ENCODE results near the gene COPS2. TPM values are rescaled to one million over a fixed set of nuclear protein-coding genes. Genes with fewer than 3 reads are reported as not detected.

Gene COPS2
- total RNA-seq, 1 experiment from 2014 or later: 103 TPM

- no peaks in the 10 kb centered on the region for H3K9me3 ChIP-seq (replicated peaks)
- no peaks in the 10 kb centered on the region for H3K4me1 ChIP-seq
- H3K27ac ChIP-seq: no peak overlapping the region
- no peak overlapping the region for H3K4me3 ChIP-seq
- H3K36me3 ChIP-seq: peaks cover 42% of the 10 kb centered on the region
- no peaks in the 10 kb centered on the region for H3K27me3 ChIP-seq
- peak; percentile 19 to 60 for DNase-seq
Observed at GRCh38 chr15:49145651-49146609, 9.5 kb downstream of the COPS2 start.

DNA sequence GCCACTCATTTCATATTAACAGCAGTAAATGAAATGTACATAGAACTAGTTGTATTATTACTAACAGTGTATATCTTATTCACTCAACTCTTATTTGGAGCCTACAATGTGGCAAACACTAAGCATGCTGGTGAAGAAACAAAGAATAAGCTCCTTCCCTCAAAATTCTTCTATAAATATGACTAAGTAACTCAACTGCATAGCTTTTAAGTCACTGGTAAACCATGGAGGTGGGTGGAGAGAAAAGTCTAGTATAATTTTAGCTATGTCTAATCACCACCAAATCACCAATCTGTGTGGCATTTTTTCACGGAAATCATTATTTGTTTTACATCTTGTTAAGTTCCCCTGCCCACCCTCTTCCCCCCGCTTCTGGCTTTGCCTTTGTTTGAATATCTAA is 17.5 kb downstream of the COPS2 start:
- H3K9me3 ChIP-seq (replicated peaks): no peaks in the 10 kb centered on the region
- peaks cover 65% of the 10 kb centered on the region for H3K36me3 ChIP-seq
- H3K4me1 ChIP-seq: no peaks in the 10 kb centered on the region
- H3K27me3 ChIP-seq: no peaks in the 10 kb centered on the region
- no peak overlapping the region for H3K4me3 ChIP-seq
- no peak for DNase-seq
- no peak overlapping the region for H3K27ac ChIP-seq

DNA sequence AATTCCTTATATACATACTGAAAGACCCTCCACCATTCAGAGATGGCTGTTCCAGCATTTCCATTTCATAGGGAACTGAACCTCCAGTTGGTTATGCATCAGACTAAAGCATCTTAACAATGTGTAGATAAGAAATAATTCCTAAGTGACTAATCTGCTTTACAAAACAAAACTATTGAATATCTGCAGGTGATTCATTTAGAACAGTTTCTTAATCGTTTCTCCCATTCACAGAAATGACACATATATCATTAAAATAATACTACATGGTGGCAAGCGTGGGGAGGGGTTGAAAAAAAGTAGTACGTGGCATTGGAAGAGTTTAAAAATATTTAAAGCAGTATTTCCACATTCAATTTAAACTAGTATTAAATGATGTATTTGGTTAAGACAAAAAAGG is 19.5 kb downstream of the COPS2 start:
- Histone ChIP-seq H3K9me3 (replicated peaks) (no peaks in the 10 kb centered on the region), H3K36me3 (peaks cover 65% of the 10 kb centered on the region), H3K27me3 (no peaks in the 10 kb centered on the region), H3K4me1 (no peaks in the 10 kb centered on the region), H3K4me3 (no peak overlapping the region), H3K27ac (no peak overlapping the region)
- no peak for DNase-seq

DNA sequence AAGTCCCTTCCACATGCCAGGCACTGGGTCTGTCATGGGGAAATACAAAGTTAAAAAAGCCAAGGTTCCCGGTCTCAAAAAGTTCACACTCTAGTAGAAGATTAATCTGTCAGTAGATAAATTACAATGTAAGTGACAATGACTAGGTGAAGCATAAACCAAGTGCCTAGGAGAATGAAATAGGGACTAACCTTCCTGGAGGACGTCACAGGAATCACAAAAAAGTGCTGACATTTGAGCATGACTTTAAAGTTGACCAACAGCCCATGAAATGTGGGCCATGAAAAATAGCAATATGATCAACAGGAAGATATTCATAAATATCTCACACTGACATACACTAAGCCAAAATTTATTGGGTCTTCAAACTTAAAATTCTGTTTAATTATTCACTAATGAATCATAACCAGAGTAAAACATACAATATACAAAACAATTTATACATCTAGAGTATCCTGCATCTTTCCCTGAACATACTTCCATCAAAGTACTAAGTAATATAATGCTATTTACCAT is 20.0 kb downstream of the COPS2 start:
- no peak for DNase-seq
- no peaks in the 10 kb centered on the region for H3K4me1 ChIP-seq
- H3K27me3 ChIP-seq: no peaks in the 10 kb centered on the region
- H3K4me3 ChIP-seq: no peak overlapping the region
- H3K9me3 ChIP-seq (replicated peaks): no peaks in the 10 kb centered on the region
- H3K27ac ChIP-seq: no peak overlapping the region
- peaks cover 66% of the 10 kb centered on the region for H3K36me3 ChIP-seq

GRCh38 chr15:49134683-49135341 is 20.6 kb downstream of the COPS2 start:
- Histone ChIP-seq H3K27ac (no peak overlapping the region), H3K4me3 (no peak overlapping the region), H3K9me3 (replicated peaks) (no peaks in the 10 kb centered on the region), H3K36me3 (peaks cover 68% of the 10 kb centered on the region), H3K4me1 (no peaks in the 10 kb centered on the region), H3K27me3 (no peaks in the 10 kb centered on the region)
- no peak for DNase-seq

- Histone ChIP-seq H3K4me1 (no peaks in the 10 kb centered on the region), H3K27ac (no peak overlapping the region), H3K9me3 (replicated peaks) (no peaks in the 10 kb centered on the region), H3K4me3 (no peak overlapping the region), H3K27me3 (no peaks in the 10 kb centered on the region), H3K36me3 (peaks cover 78% of the 10 kb centered on the region)
- DNase-seq: no peak
Observed at GRCh38 chr15:49131403-49131802, 24.0 kb downstream of the COPS2 start.

DNA sequence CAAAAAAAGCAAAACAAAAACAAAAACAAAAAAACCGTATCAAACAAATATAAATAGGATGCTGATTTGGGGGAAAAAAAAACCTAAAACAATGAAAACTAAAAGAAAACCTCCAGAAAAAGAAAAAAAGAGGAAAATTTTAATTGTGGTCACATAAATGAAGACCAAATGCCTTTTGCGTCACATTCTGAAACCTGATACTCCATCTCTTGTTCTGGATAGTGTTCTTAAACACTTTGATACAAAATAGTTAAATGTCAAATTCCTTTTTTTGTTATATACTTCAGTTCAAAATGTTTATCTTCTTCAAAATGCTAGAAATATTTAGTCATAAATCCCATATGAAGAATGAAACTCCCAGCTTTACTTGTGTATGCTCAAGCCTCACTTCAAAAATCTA is 31.0 kb downstream of the COPS2 start:
- Histone ChIP-seq H3K9me3 (replicated peaks) (no peaks in the 10 kb centered on the region), H3K36me3 (peaks cover 37% of the 10 kb centered on the region), H3K27me3 (no peaks in the 10 kb centered on the region), H3K4me1 (no peaks in the 10 kb centered on the region), H3K27ac (no peak overlapping the region), H3K4me3 (no peak overlapping the region)
- no peak for DNase-seq

GRCh38 chr15:49122541-49123062 is 32.8 kb downstream of the COPS2 start:
- Histone ChIP-seq H3K4me3 (no peak overlapping the region), H3K36me3 (peaks cover 21% of the 10 kb centered on the region), H3K4me1 (no peaks in the 10 kb centered on the region), H3K27ac (no peak overlapping the region), H3K9me3 (replicated peaks) (no peaks in the 10 kb centered on the region), H3K27me3 (no peaks in the 10 kb centered on the region)
- DNase-seq: no peak

DNA sequence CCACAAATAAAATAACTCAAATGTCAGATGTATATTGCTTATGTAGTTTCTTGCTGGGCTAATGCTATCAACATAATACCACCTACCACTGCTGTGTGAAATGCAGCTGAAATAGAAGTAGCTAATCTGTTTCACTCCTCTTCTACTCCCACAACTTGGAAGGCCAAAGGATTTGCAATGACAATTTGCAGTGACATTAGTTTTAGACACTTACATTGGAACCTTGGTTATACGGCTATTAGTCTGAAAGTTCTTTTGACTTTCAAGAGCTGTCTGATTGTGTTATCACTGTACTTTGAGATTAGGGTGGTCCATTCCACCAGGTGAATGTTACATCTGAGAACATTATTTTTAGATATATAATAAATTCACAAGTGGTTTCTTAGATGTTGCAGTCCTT is 33.5 kb downstream of the COPS2 start:
- Histone ChIP-seq H3K36me3 (peaks cover 14% of the 10 kb centered on the region), H3K9me3 (replicated peaks) (no peaks in the 10 kb centered on the region), H3K27me3 (no peaks in the 10 kb centered on the region), H3K4me3 (no peak overlapping the region), H3K4me1 (no peaks in the 10 kb centered on the region), H3K27ac (no peak overlapping the region)
- DNase-seq: no peak

DNA sequence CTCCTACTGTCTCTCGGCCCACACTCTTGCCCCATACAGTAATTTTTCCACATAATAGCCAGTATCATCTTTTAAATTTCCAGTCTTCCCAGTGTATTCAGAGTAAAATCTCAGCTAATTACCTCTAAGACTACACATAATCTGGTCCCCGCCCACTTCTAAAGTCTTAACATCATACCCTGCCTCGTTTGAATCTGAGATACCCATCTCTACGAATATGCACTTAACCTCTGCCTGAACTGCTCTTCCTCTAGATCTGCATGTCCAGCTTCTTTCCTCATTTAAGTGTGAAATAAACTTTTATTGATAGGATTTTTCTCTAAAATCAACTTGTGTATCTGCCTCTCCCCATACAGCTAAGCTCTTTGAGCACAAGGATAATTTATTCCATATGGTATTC is 34.6 kb downstream of the COPS2 start:
- H3K27ac ChIP-seq: no peak overlapping the region
- H3K4me3 ChIP-seq: no peak overlapping the region
- no peaks in the 10 kb centered on the region for H3K4me1 ChIP-seq
- no peaks in the 10 kb centered on the region for H3K27me3 ChIP-seq
- peaks cover 9% of the 10 kb centered on the region; the same call in 1 of the 2 replicates for H3K36me3 ChIP-seq
- no peak for DNase-seq
- no peaks in the 10 kb centered on the region for H3K9me3 ChIP-seq (replicated peaks)

GRCh38 chr15:49116108-49116857 is 39.1 kb downstream of the COPS2 start:
- DNase-seq: no peak
- Histone ChIP-seq H3K4me3 (no peak overlapping the region), H3K4me1 (no peaks in the 10 kb centered on the region), H3K27me3 (no peaks in the 10 kb centered on the region), H3K9me3 (replicated peaks) (no peaks in the 10 kb centered on the region), H3K36me3 (peaks cover 8% of the 10 kb centered on the region), H3K27ac (no peak overlapping the region)

DNA sequence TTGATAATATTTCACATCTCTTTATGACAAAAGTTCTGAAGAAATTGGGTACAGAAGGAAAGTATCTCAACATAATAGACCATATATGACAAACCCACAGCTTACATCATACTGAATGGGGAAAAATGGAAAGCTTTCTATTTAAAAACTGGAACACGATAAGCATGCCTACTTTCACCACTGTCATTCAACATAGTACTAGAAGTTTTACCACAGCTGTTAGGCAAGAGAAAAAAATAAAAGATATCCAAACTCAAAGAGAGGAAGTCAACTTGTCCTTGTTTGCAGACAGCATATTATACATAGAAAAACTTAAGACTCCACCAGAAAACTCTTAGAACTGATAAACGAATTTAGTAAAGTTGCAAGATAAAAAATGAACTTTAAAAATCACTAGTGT is 40.3 kb downstream of the COPS2 start:
- DNase-seq: no peak
- Histone ChIP-seq H3K36me3 (peaks cover 9% of the 10 kb centered on the region), H3K4me3 (no peak overlapping the region), H3K27me3 (no peaks in the 10 kb centered on the region), H3K4me1 (no peaks in the 10 kb centered on the region), H3K27ac (no peak overlapping the region), H3K9me3 (replicated peaks) (no peaks in the 10 kb centered on the region)

DNA sequence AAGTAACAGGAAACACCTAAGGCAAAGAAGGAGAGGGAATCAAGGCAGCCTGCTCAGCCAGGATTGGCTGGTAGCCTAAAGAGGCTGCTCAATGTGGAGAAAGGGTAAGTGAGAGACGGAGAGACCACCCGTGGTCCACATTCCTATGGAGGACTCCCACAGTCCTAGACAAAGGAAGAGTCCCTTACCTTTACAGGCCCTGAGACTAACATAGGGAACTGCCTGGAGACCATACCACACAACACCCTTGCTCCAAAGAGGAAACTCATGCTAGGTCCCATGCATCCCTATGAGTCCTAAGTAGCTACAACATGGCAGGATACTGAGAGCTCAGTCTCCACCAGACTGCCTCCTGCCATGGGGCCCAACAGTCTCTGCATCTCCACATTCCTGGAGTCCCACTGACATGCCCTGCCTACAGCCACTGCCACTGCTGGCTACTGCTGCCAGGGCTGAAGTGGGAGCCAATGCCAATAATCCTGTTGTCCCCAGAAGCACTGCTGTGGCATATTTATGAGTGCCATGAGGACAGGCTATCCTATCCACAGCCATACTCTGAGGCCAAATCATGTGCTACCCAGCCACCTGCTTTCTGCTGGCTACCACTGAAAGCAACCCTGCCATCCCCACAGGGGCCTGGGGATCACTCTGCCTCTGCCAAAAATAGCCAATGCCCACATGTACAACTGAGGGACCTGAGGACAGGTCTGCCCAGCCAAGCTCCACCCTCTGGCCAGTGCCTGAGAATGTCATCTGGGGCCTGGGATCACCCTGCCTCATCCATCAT is 45.0 kb downstream of the COPS2 start:
- no peaks in the 10 kb centered on the region for H3K4me1 ChIP-seq
- no peak overlapping the region for H3K27ac ChIP-seq
- H3K27me3 ChIP-seq: no peaks in the 10 kb centered on the region
- H3K36me3 ChIP-seq: peaks cover 9% of the 10 kb centered on the region
- DNase-seq: no peak
- no peak overlapping the region for H3K4me3 ChIP-seq
- H3K9me3 ChIP-seq (replicated peaks): no peaks in the 10 kb centered on the region

DNA sequence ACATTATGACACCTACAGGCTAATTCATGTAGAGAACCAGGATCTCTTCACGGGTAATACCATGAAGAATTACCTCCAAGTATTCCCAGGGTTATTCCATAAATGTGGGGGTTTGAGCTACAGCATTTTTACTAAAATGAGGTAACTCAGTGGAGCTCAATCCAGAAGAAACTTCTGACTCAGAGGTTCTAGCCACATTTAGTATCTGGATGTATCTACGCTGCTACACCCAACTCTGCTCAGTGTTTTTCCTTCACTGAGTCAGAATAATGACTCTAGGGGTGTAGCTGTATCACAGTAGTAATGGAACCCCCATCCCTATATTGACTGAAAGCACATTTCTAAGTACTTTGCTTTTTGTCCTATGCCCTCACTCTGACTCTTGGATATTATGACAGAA is 52.4 kb downstream of the COPS2 start:
- no peak for DNase-seq

More for the DNA sequence above, 52.4 kb downstream of the COPS2 start:
- Histone ChIP-seq H3K4me1 (no peaks in the 10 kb centered on the region), H3K27ac (no peak overlapping the region), H3K9me3 (replicated peaks) (no peaks in the 10 kb centered on the region), H3K27me3 (no peaks in the 10 kb centered on the region), H3K36me3 (no peaks in the 10 kb centered on the region), H3K4me3 (no peak overlapping the region)
